H1 (cell line): ENCODE results near the gene AHRR.

Source experiments
- BRCA1 ChIP-seq: IDR thresholded peaks from 2 replicates; pipeline ENCODE4 v1.6.1; 2012; ENCODE audit warnings: low read depth, low read length, improper control_type of control experiment
- CHD2 ChIP-seq: IDR thresholded peaks from 2 replicates; pipeline ENCODE4 v1.6.1; 2012; ENCODE audit warnings: low read length, improper control_type of control experiment
- CTBP2 ChIP-seq: IDR thresholded peaks from 2 replicates; pipeline ENCODE4 v1.7.0; 2011; ENCODE audit warnings: borderline replicate concordance, mild to moderate bottlenecking, moderate library complexity, mixed read lengths, low read length; ENCODE audit not compliant: insufficient read depth, insufficient read length
- CTCF ChIP-seq, 3 experiments: IDR thresholded peaks; 1 replicate in 2 of 3; 2 replicates in 1 of 3; pipeline versions ENCODE4 v1.5.1 to v1.6.1; 2011; ENCODE audit warnings: low read length in 3 of 3, mild to moderate bottlenecking in 3 of 3, inconsistent platforms in 2 of 3, low read depth in 1 of 3, moderate library complexity in 1 of 3; ENCODE audit not compliant: insufficient read depth in 1 of 3; ENCODE audit errors: control extremely low read depth in 1 of 3
- EZH2 ChIP-seq: fragments of 200-600 bp; sonication (generic); IDR thresholded peaks from 2 replicates; pipeline ENCODE4 v1.7.1; 2012; ENCODE audit warnings: low read depth, mild to moderate bottlenecking, moderate library complexity, low read length, inconsistent platforms; ENCODE audit not compliant: severe bottlenecking
- HDAC6 ChIP-seq: IDR thresholded peaks from one replicate; pipeline ENCODE4 v1.7.1; 2012; ENCODE audit warnings: low read depth, mild to moderate bottlenecking, inconsistent platforms, low read length, moderate library complexity
- JUN ChIP-seq: IDR thresholded peaks from 2 replicates; pipeline ENCODE4 v1.6.1; 2011; ENCODE audit warnings: low read depth, mild to moderate bottlenecking, improper control_type of control experiment, low read length
- JUND ChIP-seq: IDR thresholded peaks from 2 replicates; pipeline ENCODE4 v1.6.1; 2011; ENCODE audit warnings: mild to moderate bottlenecking, improper control_type of control experiment, low read length
- POLR2A ChIP-seq, 2 experiments: IDR thresholded peaks; 1 replicate in 1 of 2; 2 replicates in 1 of 2; pipeline ENCODE4 v1.6.1; 2011; ENCODE audit warnings: low read depth in 2 of 2, low read length in 2 of 2, mild to moderate bottlenecking in 2 of 2; ENCODE audit errors: control extremely low read depth in 1 of 2
- POLR2AphosphoS5 ChIP-seq: IDR thresholded peaks from 2 replicates; pipeline ENCODE4 v1.6.1; 2011; ENCODE audit warnings: low read depth, low read length
- SP4 ChIP-seq: IDR thresholded peaks from 2 replicates; pipeline ENCODE4 v1.6.1; 2012; ENCODE audit warnings: low read length, inconsistent platforms
- SRF ChIP-seq: IDR thresholded peaks from 2 replicates; pipeline ENCODE4 v1.6.1; 2011; ENCODE audit warnings: mild to moderate bottlenecking, low read depth, low read length, moderate library complexity
- USF2 ChIP-seq: IDR thresholded peaks from 2 replicates; pipeline ENCODE4 v1.6.1; 2011; ENCODE audit warnings: low read length, improper control_type of control experiment

GRCh38 chr5:383066-383465, 61.6 kb downstream of the AHRR start:
- TF ChIP-seq CTCF (IDR thresholded peaks at IDR 0.05; ENCODE audit: control extremely low read depth in 1 of 3, insufficient read depth in 1 of 3, low read depth in 1 of 3, low read length in 3 of 3) (no peak), SP4 (no peak), POLR2AphosphoS5 (no peak), USF2 (no peak), POLR2A (IDR thresholded peaks at IDR 0.05; ENCODE audit: control extremely low read depth in 1 of 2, low read depth in 2 of 2, low read length in 2 of 2) (no peak), CHD2 (no peak), BRCA1 (no peak), JUN (no peak), JUND (no peak), HDAC6 (no peak), CTBP2 (no peak), EZH2 (no peak), SRF (no peak)
